Stimulated activated CD4-positive, alpha-beta T cell treated with anti-CD3 and anti-CD28 coated beads, Interleukin-15, amount 100 ng/mL, for 24 hours (primary cell): ENCODE measurements around the gene IL1RL1.

Experiments used
- DNase-seq: peaks from one replicate; pipeline ENCODE4 v3.0.0-alpha.2; 2020

The IL1RL1 gene

GRCh38 chr2:102310964-102311640 is at the start of gene IL1RL1:
Gene IL1RL1 (plus strand): TSS chr2:102311563. CDS start chr2:102338265, 26,702 bp downstream.
- DNase-seq: no peak

- no peak for DNase-seq
Observed at GRCh38 chr2:102262216-102263129, 48.9 kb upstream of the IL1RL1 start.

GRCh38 chr2:102264952-102265351 is 46.4 kb upstream of the IL1RL1 start:
- no peak for DNase-seq

- DNase-seq: no peak
Observed at GRCh38 chr2:102266204-102266603, 45.2 kb upstream of the IL1RL1 start.

GRCh38 chr2:102267774-102268173 is 43.6 kb upstream of the IL1RL1 start:
- no peak for DNase-seq

GRCh38 chr2:102268510-102269199 is 42.7 kb upstream of the IL1RL1 start:
- DNase-seq: no peak

GRCh38 chr2:102269200-102269524 is 42.2 kb upstream of the IL1RL1 start:
- no peak for DNase-seq

GRCh38 chr2:102271844-102272243 is 39.5 kb upstream of the IL1RL1 start:
- DNase-seq: no peak

GRCh38 chr2:102273619-102274211 is 37.6 kb upstream of the IL1RL1 start:
- DNase-seq: no peak

- no peak for DNase-seq
Observed at GRCh38 chr2:102276549-102277201, 34.7 kb upstream of the IL1RL1 start.

GRCh38 chr2:102277202-102277700 is 34.1 kb upstream of the IL1RL1 start:
- DNase-seq: no peak

GRCh38 chr2:102278720-102279390 is 32.5 kb upstream of the IL1RL1 start:
- DNase-seq: no peak

- DNase-seq: no peak
Observed at GRCh38 chr2:102279391-102279735, 32.0 kb upstream of the IL1RL1 start.

- DNase-seq: no peak
Observed at GRCh38 chr2:102282678-102283091, 28.7 kb upstream of the IL1RL1 start.

- DNase-seq: no peak
Observed at GRCh38 chr2:102283996-102284395, 27.4 kb upstream of the IL1RL1 start.

GRCh38 chr2:102284611-102285010 is 26.8 kb upstream of the IL1RL1 start:
- DNase-seq: no peak

GRCh38 chr2:102285368-102285767 is 26.0 kb upstream of the IL1RL1 start:
- no peak for DNase-seq

GRCh38 chr2:102286041-102286440 is 25.3 kb upstream of the IL1RL1 start:
- DNase-seq: no peak

- DNase-seq: no peak
Observed at GRCh38 chr2:102289129-102289528, 22.2 kb upstream of the IL1RL1 start.

GRCh38 chr2:102290594-102290993 is 20.8 kb upstream of the IL1RL1 start:
- DNase-seq: no peak

GRCh38 chr2:102291319-102292075 is 19.9 kb upstream of the IL1RL1 start:
- no peak for DNase-seq
